Fibroblast of the aortic adventitia (primary cell): ENCODE data around the gene CENPV. TPM values are rescaled to one million over a fixed set of nuclear protein-coding genes. Genes with fewer than 3 reads are reported as not detected.

ENCODE experiments used
- DNase-seq: peaks from one replicate; pipeline ENCODE4 v3.0.0-alpha.2; 2010; ENCODE audit warnings: low read depth
- H3K4me3 ChIP-seq: 2 replicates; pipeline ENCODE4 v1.5.1; 2011; ENCODE audit warnings: low read depth, mild to moderate bottlenecking, control low read depth, low read length, moderate library complexity
- CTCF ChIP-seq: IDR thresholded peaks from 2 replicates; pipeline ENCODE4 v1.5.1; 2011; ENCODE audit warnings: mild to moderate bottlenecking, low read length, control low read depth, inconsistent platforms; ENCODE audit not compliant: insufficient read depth
- total RNA-seq: library from RNA; depleted of rRNA; stranded (reverse); fragments of >200 nt; gene quantifications from 2 replicates; pipeline ENCODE4 v1.2.3, GENCODE V29; 2012; ENCODE audit warnings: low replicate concordance

Gene CENPV
- total RNA-seq, 1 donor, result 10.2 TPM

DNA sequence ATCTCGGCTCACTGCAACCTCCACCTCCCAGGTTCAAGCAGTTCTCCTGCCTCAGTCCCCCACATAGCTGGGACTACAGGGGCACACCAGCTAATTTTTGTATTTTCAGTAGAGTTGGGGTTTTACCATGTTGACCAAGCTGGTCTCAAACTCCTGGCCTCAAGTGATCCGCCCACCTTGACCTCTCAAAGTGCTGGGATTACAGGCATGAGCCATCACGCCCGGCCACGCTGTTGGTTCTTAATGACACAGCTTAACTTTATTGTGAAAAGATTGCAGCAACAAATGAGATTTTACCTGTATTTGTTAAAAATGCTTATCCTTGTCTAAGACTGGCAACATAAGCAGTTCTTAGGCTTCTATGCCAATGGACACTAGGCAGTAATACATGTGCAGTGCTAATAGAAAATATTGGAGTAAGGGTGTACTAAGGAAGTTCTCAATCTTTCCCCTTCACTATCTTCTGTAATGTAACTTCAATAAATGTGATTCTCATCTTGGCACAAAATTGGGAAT lies 30.6 kb upstream of the CENPV start:
- H3K4me3 ChIP-seq, result no peak overlapping the region
- no peak for TF ChIP-seq CTCF
- no peak for DNase-seq

- no peak for DNase-seq
- peak overlapping the region; percentile 13 for H3K4me3 ChIP-seq
- TF ChIP-seq CTCF, result no peak
These were observed 29.9 kb upstream of the CENPV start for GRCh38 chr17:16383216-16383615.

GRCh38 chr17:16381496-16381820 lies 28.2 kb upstream of the CENPV start:
- peak; percentile 49 for DNase-seq
- no peak for TF ChIP-seq CTCF
- peak overlapping the region; percentile 72 for H3K4me3 ChIP-seq

GRCh38 chr17:16380640-16381495 lies 27.6 kb upstream of the CENPV start, which contains the start of gene UBB:
Gene UBB, plus strand, starts transcription at chr17:16381091. Its CDS starts 817 bp downstream, at chr17:16381908.
- peak within 1 kb of the TSS; percentile 72 for H3K4me3 ChIP-seq
- no peak for TF ChIP-seq CTCF
- peak; percentile 98 for DNase-seq

GRCh38 chr17:16379654-16380053 lies 26.4 kb upstream of the CENPV start:
- H3K4me3 ChIP-seq, result no peak overlapping the region
- no peak for DNase-seq
- no peak for TF ChIP-seq CTCF

DNA sequence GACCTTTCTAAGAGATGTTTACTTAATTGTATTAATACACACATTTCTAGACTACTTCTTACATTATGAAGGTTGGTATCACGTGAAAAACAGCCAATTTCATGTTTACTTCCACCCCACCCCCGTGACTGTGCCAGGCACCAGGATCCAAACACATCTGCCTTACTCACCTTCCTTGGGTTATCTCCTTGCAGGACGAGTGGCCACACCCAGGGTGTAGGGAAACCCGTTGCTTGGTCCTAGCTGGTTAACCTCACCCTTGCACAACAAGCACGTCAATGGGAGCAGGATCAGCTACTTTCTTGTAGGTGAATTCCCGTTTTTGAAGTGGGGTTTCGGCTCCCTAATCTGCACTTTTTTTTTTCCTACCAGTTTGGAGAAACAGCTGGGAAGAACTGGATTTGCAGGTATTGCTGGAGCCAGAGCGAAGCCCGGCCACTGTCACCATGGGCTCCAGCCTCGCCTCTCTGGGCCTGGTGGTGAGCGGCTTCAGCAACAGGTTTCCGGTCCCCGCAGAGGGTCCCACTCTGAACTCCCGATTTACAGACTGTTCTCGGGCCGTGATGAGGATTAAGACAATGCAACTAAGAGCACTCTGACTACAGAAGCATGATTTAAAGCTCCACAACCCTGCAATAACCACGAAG lies 25.5 kb upstream of the CENPV start:
- H3K4me3 ChIP-seq, result no peak overlapping the region
- TF ChIP-seq CTCF, result no peak
- DNase-seq, result no peak
